Transverse colon (tissue), 4 donors: ENCODE results near the gene CTBP2. TPM values are rescaled to one million over a fixed set of nuclear protein-coding genes. Genes with fewer than 3 reads are reported as not detected.

Experiments used
- DNase-seq: peaks from one replicate; pipeline ENCODE4 v3.0.0-alpha.2; 2019
- H3K27ac ChIP-seq, 4 donors: fragments of 200-600 bp; sonication (generic); 2 replicates each; pipeline ENCODE4 v1.5.1; 2016 to 2018; ENCODE audit warnings: inconsistent platforms in 4 of 4
- H3K27me3 ChIP-seq: fragments of 200-600 bp; sonication (generic); 2 replicates; pipeline ENCODE4 v1.5.1; 2017; ENCODE audit warnings: inconsistent platforms
- H3K36me3 ChIP-seq, 4 donors: fragments of 200-600 bp; sonication (generic); 2 replicates each; pipeline ENCODE4 v1.5.1; 2017 to 2019; ENCODE audit warnings: inconsistent platforms in 4 of 4
- H3K4me1 ChIP-seq, 4 donors: fragments of 200-600 bp; sonication (generic); 2 replicates each; pipeline ENCODE4 v1.5.1; 2017 to 2020; ENCODE audit warnings: inconsistent platforms in 4 of 4
- H3K4me3 ChIP-seq, 4 donors: fragments of 200-600 bp; sonication (generic); 1 replicate in 1 of 4; 2 replicates in 3 of 4; pipeline versions ENCODE4 v1.5.1 to v1.6.1; 2017 to 2019; ENCODE audit warnings: inconsistent platforms in 4 of 4
- H3K9me3 ChIP-seq, 2 donors: fragments of 200-600 bp; sonication (generic); 2 replicates each; pipeline ENCODE4 v1.5.1; 2017 to 2019; ENCODE audit warnings: inconsistent platforms in 2 of 2
- CTCF ChIP-seq, 5 experiments: fragments of 200-600 bp in 3 of 5; fragments of 450-650 bp in 2 of 5; sonication (generic) in 3 of 5; IDR thresholded peaks; 1 replicate in 2 of 5; 2 replicates in 3 of 5; pipeline ENCODE4 v1.5.1; 2016 to 2017; ENCODE audit warnings: antibody characterized with exemption in 5 of 5, inconsistent platforms in 3 of 5, mild to moderate bottlenecking in 2 of 5, moderate library complexity in 1 of 5
- EP300 ChIP-seq: sonication (generic); formaldehyde crosslinking; IDR thresholded peaks from one replicate; pipeline ENCODE4 v1.6.1; 2017; ENCODE audit warnings: antibody characterized with exemption, low read depth
- POLR2A ChIP-seq: fragments of 450-650 bp; IDR thresholded peaks from one replicate; pipeline ENCODE4 v1.6.1; 2016; ENCODE audit warnings: antibody characterized with exemption, mild to moderate bottlenecking, moderate library complexity
- POLR2AphosphoS5 ChIP-seq, 3 donors: sonication (generic); formaldehyde crosslinking; IDR thresholded peaks; one replicate each; pipeline ENCODE4 v1.6.1; 2016; ENCODE audit warnings: antibody characterized with exemption in 3 of 3
- WGBS, 2 donors: methylation state at CpG; one replicate each; pipeline ENCODE4 v1.1.5; 2018; ENCODE audit warnings: low coverage in 1 of 2; 5-methylcytosine and 5-hydroxymethylcytosine counted together
- in situ Hi-C, 4 donors: fragments of 200-750 bp; cut with MboI; loops; one replicate each; pipeline versions ENCODE4 v1.15.0 to v1.15.1; 2017; ENCODE audit warnings: low sequenced_read_pairs in 3 of 4, low pct_ligation_motif_present in 1 of 4, low pct_unique_long_range_greater_than_20kb in 1 of 4
- intact Hi-C: fragments of 100-400 bp; cut with DNase I; formaldehyde crosslinking; loops from one replicate; pipeline ENCODE4 v1.15.1; 2023; ENCODE audit warnings: low total_unique reads
- total RNA-seq, 4 donors: library from RNA; depleted of rRNA; stranded (reverse); fragments of >200 nt; gene quantifications; one replicate each; pipeline ENCODE4 v1.1.0, GENCODE V29; 2016

The CTBP2 gene
- total RNA-seq, 4 donors from 2014 or later = 71.9 to 247 (median 98.4) TPM

GRCh38 chr10:125017547-125018298, 142.6 kb downstream of the CTBP2 start:
- in situ Hi-C loops = no loop called here
- H3K4me1 ChIP-seq = peaks cover 0 to 51% (median 31%) of the 10 kb centered on the region in 4 donors

GRCh38 chr10:125016611-125017202, 143.7 kb downstream of the CTBP2 start:
- in situ Hi-C loops = no loop called here
- no peak for DNase-seq
- Histone ChIP-seq H3K27me3 (no peaks in the 10 kb centered on the region), H3K4me1 (peaks cover 0 to 55% (median 36%) of the 10 kb centered on the region in 4 donors), H3K36me3 (peaks cover 0 to 3% (median 0%) of the 10 kb centered on the region in 4 donors), H3K4me3 (no peak overlapping the region), H3K9me3 (no peaks in the 10 kb centered on the region), H3K27ac (peak overlapping the region; percentile 40 to 71 (median 49))
- intact Hi-C loops = no loop called here
- no peak for TF ChIP-seq CTCF (IDR thresholded peaks at IDR 0.05)
- peak in 2 of 3 donors; percentile 4 to 14 for TF ChIP-seq POLR2AphosphoS5 (IDR thresholded peaks at IDR 0.05)
- TF ChIP-seq EP300 = no peak
- 65 to 72% methylated on average over 8 to 14 of the region's 14 CpGs for WGBS, 2 donors

More at GRCh38 chr10:125017547-125018298, 142.6 kb downstream of the CTBP2 start:
- DNase-seq = no peak
- TF ChIP-seq POLR2A = no peak
- no peak for TF ChIP-seq EP300
- no peak for TF ChIP-seq POLR2AphosphoS5 (IDR thresholded peaks at IDR 0.05)
- TF ChIP-seq CTCF (IDR thresholded peaks at IDR 0.05) = no peak
- Histone ChIP-seq H3K4me3 (no peak overlapping the region), H3K36me3 (no peaks in the 10 kb centered on the region), H3K27me3 (no peaks in the 10 kb centered on the region), H3K9me3 (no peaks in the 10 kb centered on the region), H3K27ac (peak overlapping the region in 3 of 4 donors; percentile 40 to 71 (median 54))
- WGBS, 2 donors = 73% methylated on average over 10 of the region's 12 CpGs; no CpG with 5 or more reads in 1 of the 2 donors
- intact Hi-C loops = no loop called here

GRCh38 chr10:125016123-125016522, 144.2 kb downstream of the CTBP2 start:
- no peaks in the 10 kb centered on the region for H3K27me3 ChIP-seq
- in situ Hi-C loops (no loop called here), intact Hi-C loops (no loop called here)
- no peak for DNase-seq
- no peak overlapping the region for H3K4me3 ChIP-seq
- TF ChIP-seq EP300 = no peak
- no peak for TF ChIP-seq POLR2AphosphoS5 (IDR thresholded peaks at IDR 0.05)
- TF ChIP-seq POLR2A = no peak
- TF ChIP-seq CTCF (IDR thresholded peaks at IDR 0.05) = no peak
- no peaks in the 10 kb centered on the region for H3K9me3 ChIP-seq
- H3K36me3 ChIP-seq = peaks cover 0 to 3% (median 0%) of the 10 kb centered on the region in 4 donors
- peaks cover 0 to 61% (median 37%) of the 10 kb centered on the region in 4 donors for H3K4me1 ChIP-seq
- 76% methylated on average over 9 of the region's 10 CpGs; no CpG with 5 or more reads in 1 of the 2 donors for whole genome bisulfite sequencing, 2 donors
- peak overlapping the region; percentile 40 to 71 (median 49) for H3K27ac ChIP-seq

GRCh38 chr10:125015356-125015944, 144.9 kb downstream of the CTBP2 start:
- H3K27ac ChIP-seq = peak overlapping the region in 3 of 4 donors; percentile 40 to 71 (median 54)
- H3K27me3 ChIP-seq = no peaks in the 10 kb centered on the region
- H3K9me3 ChIP-seq = no peaks in the 10 kb centered on the region
- TF ChIP-seq CTCF (IDR thresholded peaks at IDR 0.05) (no peak), POLR2AphosphoS5 (IDR thresholded peaks at IDR 0.05) (no peak), EP300 (no peak), POLR2A (no peak)
- in situ Hi-C loops (no loop called here), intact Hi-C loops (no loop called here)
- H3K4me3 ChIP-seq = no peak overlapping the region
- peaks cover 0 to 3% (median 0%) of the 10 kb centered on the region in 4 donors for H3K36me3 ChIP-seq
- 84 to 100% methylated on average over 1 to 23 of the region's 23 CpGs for WGBS, 2 donors
- peaks cover 0 to 66% (median 39%) of the 10 kb centered on the region in 4 donors for H3K4me1 ChIP-seq
- DNase-seq = no peak
